ENCODE data around the gene C3orf38.
"Not testable (repeated sequence)": the region's sequence is repeated elsewhere in the genome, so short reads cannot be mapped to it uniquely, and the experiment has no call there.

C3orf38 gene

DNA sequence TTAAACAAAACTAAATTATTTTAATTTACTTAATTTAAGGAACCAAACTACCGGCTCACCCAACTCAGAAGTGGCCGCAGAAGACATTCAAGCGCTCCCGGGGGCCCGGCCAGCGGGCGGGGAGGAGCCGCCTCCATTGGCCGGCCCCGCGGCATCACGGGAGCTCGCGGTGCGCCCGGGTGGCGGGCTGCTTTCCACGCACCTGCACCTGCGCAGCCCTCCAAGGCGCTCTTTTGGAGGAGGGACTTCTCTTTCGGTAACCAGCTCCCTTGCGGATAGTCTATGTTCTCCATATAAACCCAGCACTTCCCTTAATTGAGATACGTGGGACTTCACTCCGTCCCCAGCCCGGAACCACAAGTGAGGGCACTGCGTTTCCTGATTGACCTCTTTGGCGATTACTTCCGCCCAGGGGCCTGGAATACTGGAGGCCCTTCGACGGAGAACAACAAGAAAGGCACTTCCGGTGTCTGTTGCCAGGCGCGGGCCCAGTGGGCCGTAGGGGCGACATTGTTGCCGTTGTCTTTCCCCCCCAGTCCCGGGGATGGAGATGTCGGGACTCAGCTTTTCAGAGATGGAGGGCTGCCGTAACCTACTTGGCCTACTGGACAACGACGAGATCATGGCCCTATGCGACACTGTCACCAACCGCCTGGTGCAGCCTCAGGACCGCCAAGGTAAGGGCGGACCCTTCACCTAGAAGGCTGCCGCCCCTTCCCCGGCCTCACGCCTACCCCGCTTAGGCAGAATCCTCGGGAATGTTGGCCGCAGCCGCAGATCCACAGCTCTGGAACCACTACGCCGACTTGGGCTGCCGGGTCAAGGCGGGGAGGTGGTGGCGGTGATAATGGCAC lies at the start of gene C3orf38:
TSS of gene C3orf38 (plus strand) at position 451 of the 854 bp plus-strand sequence. CDS start at position 545, 94 bp downstream.
- ATAC-seq (peak; percentile 93), DNase-seq (peak; percentile 80 to 84)
- Mint-ChIP-seq H3K4me3 (peak within 1 kb of the TSS; percentile 94 to 97), H3K27me3 (no peaks in the 10 kb centered on the region), H3K27ac (peak within 1 kb of the TSS; percentile 99), H3K9me3 (no peaks in the 10 kb centered on the region), H3K4me1 (peaks cover 41% of the 10 kb centered on the region)

GRCh38 chr3:88101142-88101541 lies 48.6 kb upstream of the C3orf38 start:
- H3K27me3 Mint-ChIP-seq, result no peaks in the 10 kb centered on the region
- H3K4me3 Mint-ChIP-seq, result no peak overlapping the region
- H3K9me3 Mint-ChIP-seq, result peaks cover 23 to 37% of the 10 kb centered on the region in 2 donors
- ATAC-seq (no peak), DNase-seq (no peak)
- H3K27ac Mint-ChIP-seq, result no peak overlapping the region
- peaks cover 16% of the 10 kb centered on the region for H3K4me1 Mint-ChIP-seq

- no peak for ATAC-seq
- no peaks in the 10 kb centered on the region for H3K27me3 Mint-ChIP-seq
- peaks cover 15 to 17% of the 10 kb centered on the region in 2 donors for H3K9me3 Mint-ChIP-seq
- DNase-seq, result no peak
- peaks cover 22% of the 10 kb centered on the region for H3K4me1 Mint-ChIP-seq
- no peak overlapping the region for H3K4me3 Mint-ChIP-seq
- no peak overlapping the region for H3K27ac Mint-ChIP-seq
Measured at GRCh38 chr3:88105325-88105724, 44.4 kb upstream of the C3orf38 start.

- Mint-ChIP-seq H3K27ac (no peak overlapping the region), H3K27me3 (no peaks in the 10 kb centered on the region), H3K9me3 (no peaks in the 10 kb centered on the region), H3K4me1 (peaks cover 13% of the 10 kb centered on the region), H3K4me3 (no peak overlapping the region)
- ATAC-seq (no peak), DNase-seq (no peak)
Measured at GRCh38 chr3:88112289-88112688, 37.5 kb upstream of the C3orf38 start.

GRCh38 chr3:88113311-88114162 lies 36.2 kb upstream of the C3orf38 start:
- Mint-ChIP-seq H3K4me3 (no peak overlapping the region), H3K27ac (peak overlapping the region in 1 of 2 donors; percentile 25), H3K9me3 (no peaks in the 10 kb centered on the region), H3K27me3 (no peaks in the 10 kb centered on the region), H3K4me1 (peaks cover 22% of the 10 kb centered on the region)
- ATAC-seq (peak; percentile 87), DNase-seq (peak; percentile 31 to 35)

DNA sequence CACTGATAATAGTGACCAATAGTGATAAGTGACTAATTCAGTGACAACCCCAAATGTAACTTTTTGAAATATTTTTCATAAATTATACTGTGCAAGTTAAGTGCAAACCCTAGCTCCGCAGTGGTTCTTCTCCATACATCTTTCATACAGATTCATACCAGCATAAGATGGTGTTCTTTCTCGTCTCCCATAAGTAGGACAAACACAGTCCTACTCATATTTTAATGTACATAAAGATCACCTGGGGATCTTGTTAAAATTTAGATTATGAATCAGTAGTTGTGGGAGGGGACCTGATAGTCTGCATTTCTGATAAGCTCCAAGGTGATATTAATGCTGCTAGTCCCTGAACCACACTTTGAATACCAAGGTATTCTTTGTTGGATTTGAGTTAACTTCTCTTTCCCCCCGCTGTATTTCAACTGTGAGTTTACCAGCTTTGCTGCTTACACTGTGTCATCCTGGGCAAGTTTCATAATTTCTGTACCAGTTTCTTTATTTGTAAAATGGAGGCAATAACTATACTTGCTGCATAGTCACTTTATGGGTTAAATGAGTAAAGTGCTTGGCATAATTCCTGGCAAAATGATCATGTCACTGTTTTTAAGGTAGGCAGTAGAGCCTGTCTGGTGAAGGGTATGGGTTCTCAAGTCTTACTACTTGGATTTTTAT lies 34.7 kb upstream of the C3orf38 start:
- DNase-seq, result no peak
- H3K9me3 Mint-ChIP-seq, result no peaks in the 10 kb centered on the region
- no peak overlapping the region for H3K4me3 Mint-ChIP-seq
- H3K27ac Mint-ChIP-seq, result no peak overlapping the region
- ATAC-seq, result no peak
- H3K4me1 Mint-ChIP-seq, result peaks cover 16% of the 10 kb centered on the region
- no peaks in the 10 kb centered on the region for H3K27me3 Mint-ChIP-seq

DNA sequence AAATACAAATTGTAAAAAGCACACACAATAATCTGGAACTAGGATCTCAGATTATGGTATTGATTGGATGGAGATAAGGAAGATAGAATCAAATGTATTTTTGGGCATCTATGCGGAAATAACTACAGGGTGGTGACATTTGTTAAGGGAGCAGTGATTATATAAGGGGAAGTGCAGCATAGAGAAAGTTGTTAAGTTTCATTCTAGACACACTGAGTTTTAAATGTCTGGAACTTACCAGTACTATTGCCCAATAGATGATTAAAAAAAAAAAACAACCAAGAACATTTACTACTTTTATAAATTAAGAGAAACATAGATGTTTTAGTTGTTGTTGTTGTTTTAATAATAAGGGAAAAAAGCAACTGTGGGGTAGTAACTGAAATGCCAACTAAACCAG lies 32.1 kb upstream of the C3orf38 start:
- H3K4me1 Mint-ChIP-seq, result peaks cover 25% of the 10 kb centered on the region
- H3K27ac Mint-ChIP-seq, result no peak overlapping the region
- H3K4me3 Mint-ChIP-seq, result no peak overlapping the region
- DNase-seq (no peak), ATAC-seq (no peak)
- no peaks in the 10 kb centered on the region for H3K27me3 Mint-ChIP-seq
- H3K9me3 Mint-ChIP-seq, result no peaks in the 10 kb centered on the region

DNA sequence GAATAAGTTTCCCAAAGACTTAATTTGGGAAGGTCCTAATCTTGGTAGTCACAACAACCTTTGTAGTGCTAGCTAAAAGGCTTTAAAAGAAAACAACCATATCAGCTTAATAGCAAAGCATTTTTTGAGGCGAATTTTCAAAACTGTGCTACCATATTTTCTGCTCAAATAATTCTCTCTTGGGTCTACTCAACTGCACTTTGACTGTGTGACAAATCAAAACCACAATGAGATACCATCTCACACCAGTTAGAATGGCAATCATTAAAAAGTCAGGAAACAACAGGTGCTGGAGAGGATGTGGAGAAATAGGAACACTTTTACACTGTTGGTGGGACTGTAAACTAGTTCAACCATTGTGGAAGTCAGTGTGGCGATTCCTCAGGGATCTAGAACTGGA lies 31.2 kb upstream of the C3orf38 start:
- DNase-seq, ATAC-seq, H3K9me3 Mint-ChIP-seq, H3K27me3 Mint-ChIP-seq, H3K4me3 Mint-ChIP-seq: not testable (repeated sequence)
- peaks cover 25% of the 10 kb centered on the region for H3K4me1 Mint-ChIP-seq
- H3K27ac Mint-ChIP-seq, result peak overlapping the region in 1 of 2 donors; percentile 19

DNA sequence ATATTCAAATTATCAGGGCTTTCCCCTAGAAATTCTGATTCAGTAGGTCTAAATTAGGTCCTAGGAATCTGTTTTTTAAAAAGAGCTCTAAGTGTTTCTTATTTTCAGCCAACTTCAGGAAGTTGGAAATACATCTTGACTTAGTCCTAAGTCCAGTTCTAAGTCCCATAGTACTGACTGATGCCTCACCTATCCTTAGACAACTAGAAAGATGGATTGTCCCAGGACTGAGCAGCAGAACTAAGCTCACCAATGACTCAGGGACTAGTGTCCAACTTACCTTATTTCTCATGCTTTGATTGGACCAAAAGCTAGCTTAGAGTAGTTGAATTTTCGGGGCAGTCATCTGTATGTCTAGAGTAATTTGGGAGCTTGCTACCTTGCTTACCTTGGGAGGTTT lies 26.2 kb upstream of the C3orf38 start:
- ATAC-seq, result no peak
- no peak for DNase-seq
- no peaks in the 10 kb centered on the region for H3K27me3 Mint-ChIP-seq
- H3K9me3 Mint-ChIP-seq, result no peaks in the 10 kb centered on the region
- H3K27ac Mint-ChIP-seq, result no peak overlapping the region
- H3K4me3 Mint-ChIP-seq, result no peak overlapping the region
- peaks cover 16% of the 10 kb centered on the region for H3K4me1 Mint-ChIP-seq

GRCh38 chr3:88131695-88132094 lies 18.1 kb upstream of the C3orf38 start:
- no peaks in the 10 kb centered on the region for H3K9me3 Mint-ChIP-seq
- H3K4me1 Mint-ChIP-seq, result peaks cover 18% of the 10 kb centered on the region
- no peak overlapping the region for H3K27ac Mint-ChIP-seq
- H3K27me3 Mint-ChIP-seq, result no peaks in the 10 kb centered on the region
- no peak for DNase-seq
- no peak overlapping the region for H3K4me3 Mint-ChIP-seq
- ATAC-seq, result no peak

GRCh38 chr3:88132894-88133293 lies 16.9 kb upstream of the C3orf38 start:
- no peaks in the 10 kb centered on the region for H3K27me3 Mint-ChIP-seq
- peak overlapping the region in 1 of 2 donors; percentile 16 for H3K27ac Mint-ChIP-seq
- ATAC-seq, result no peak
- peaks cover 12% of the 10 kb centered on the region for H3K4me1 Mint-ChIP-seq
- no peaks in the 10 kb centered on the region for H3K9me3 Mint-ChIP-seq
- DNase-seq, result no peak
- H3K4me3 Mint-ChIP-seq, result no peak overlapping the region

GRCh38 chr3:88133711-88134263 lies 16.0 kb upstream of the C3orf38 start:
- H3K4me1 Mint-ChIP-seq, result peaks cover 12% of the 10 kb centered on the region
- H3K27me3 Mint-ChIP-seq, result no peaks in the 10 kb centered on the region
- H3K27ac Mint-ChIP-seq, result no peak overlapping the region
- no peak overlapping the region for H3K4me3 Mint-ChIP-seq
- no peaks in the 10 kb centered on the region for H3K9me3 Mint-ChIP-seq
- no peak for DNase-seq
- ATAC-seq, result no peak

DNA sequence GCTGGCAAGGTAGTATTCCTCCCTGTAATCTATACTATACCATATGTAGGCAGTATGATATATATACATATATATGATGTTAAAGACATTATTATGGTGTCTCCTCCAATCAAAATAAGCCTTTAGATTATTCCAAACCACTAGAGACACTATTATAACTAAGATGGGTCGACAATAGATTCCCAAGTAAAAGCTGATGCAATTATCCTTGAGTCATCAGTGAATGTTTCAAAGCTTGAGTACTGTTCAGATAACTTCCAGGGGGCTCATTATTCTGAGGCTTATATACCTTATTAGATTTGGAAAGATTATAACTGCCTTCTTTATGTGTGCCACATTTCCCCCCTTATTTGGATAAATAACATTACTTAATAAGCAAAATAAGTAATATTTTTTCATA lies 11.9 kb upstream of the C3orf38 start:
- no peak for DNase-seq
- ATAC-seq, result no peak
- H3K9me3 Mint-ChIP-seq, result no peaks in the 10 kb centered on the region
- H3K27me3 Mint-ChIP-seq, result no peaks in the 10 kb centered on the region
- peaks cover 18% of the 10 kb centered on the region for H3K4me1 Mint-ChIP-seq
- H3K4me3 Mint-ChIP-seq, result no peak overlapping the region
- H3K27ac Mint-ChIP-seq, result no peak overlapping the region

GRCh38 chr3:88141458-88142083 lies 8.2 kb upstream of the C3orf38 start:
- Mint-ChIP-seq H3K4me1 (peaks cover 8% of the 10 kb centered on the region), H3K27ac (no peak overlapping the region), H3K9me3 (no peaks in the 10 kb centered on the region), H3K4me3 (no peak overlapping the region), H3K27me3 (no peaks in the 10 kb centered on the region)
- DNase-seq (no peak), ATAC-seq (no peak)

GRCh38 chr3:88142094-88142624 lies 7.6 kb upstream of the C3orf38 start:
- Mint-ChIP-seq H3K9me3 (no peaks in the 10 kb centered on the region), H3K27me3 (no peaks in the 10 kb centered on the region), H3K4me3 (no peak overlapping the region), H3K4me1 (peaks cover 13% of the 10 kb centered on the region), H3K27ac (no peak overlapping the region)
- DNase-seq (no peak), ATAC-seq (peak; percentile 39)
